ENCODE measurements around the gene TMEM108. TPM values are rescaled to one million over a fixed set of nuclear protein-coding genes. Genes with fewer than 3 reads are reported as not detected.

The TMEM108 gene
- total RNA-seq, 1 experiment from 2014 or later: not detected

DNA sequence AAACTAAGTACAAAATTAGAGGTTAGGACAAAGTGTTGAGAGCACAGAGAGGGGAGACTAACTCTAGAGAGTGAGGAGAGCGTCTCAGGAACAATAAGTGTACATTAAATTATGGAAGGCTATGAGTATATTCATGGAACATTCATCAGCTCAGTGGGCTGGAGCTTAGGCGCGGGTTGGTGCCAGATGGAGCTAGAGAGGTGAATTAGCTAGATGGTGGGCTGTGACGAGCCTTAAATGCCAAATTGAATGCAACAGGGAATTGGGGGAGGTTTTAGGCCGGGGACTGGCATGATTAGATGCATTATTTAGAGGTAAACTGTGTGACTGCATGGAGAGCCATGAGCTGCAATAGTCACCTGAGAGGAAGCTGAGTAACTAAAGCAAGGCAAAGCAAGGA, 97.1 kb downstream of the TMEM108 start (continued):
- TF ChIP-seq, protein P1, sequence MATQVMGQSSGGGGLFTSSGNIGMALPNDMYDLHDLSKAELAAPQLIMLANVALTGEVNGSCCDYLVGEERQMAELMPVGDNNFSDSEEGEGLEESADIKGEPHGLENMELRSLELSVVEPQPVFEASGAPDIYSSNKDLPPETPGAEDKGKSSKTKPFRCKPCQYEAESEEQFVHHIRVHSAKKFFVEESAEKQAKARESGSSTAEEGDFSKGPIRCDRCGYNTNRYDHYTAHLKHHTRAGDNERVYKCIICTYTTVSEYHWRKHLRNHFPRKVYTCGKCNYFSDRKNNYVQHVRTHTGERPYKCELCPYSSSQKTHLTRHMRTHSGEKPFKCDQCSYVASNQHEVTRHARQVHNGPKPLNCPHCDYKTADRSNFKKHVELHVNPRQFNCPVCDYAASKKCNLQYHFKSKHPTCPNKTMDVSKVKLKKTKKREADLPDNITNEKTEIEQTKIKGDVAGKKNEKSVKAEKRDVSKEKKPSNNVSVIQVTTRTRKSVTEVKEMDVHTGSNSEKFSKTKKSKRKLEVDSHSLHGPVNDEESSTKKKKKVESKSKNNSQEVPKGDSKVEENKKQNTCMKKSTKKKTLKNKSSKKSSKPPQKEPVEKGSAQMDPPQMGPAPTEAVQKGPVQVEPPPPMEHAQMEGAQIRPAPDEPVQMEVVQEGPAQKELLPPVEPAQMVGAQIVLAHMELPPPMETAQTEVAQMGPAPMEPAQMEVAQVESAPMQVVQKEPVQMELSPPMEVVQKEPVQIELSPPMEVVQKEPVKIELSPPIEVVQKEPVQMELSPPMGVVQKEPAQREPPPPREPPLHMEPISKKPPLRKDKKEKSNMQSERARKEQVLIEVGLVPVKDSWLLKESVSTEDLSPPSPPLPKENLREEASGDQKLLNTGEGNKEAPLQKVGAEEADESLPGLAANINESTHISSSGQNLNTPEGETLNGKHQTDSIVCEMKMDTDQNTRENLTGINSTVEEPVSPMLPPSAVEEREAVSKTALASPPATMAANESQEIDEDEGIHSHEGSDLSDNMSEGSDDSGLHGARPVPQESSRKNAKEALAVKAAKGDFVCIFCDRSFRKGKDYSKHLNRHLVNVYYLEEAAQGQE (IDR thresholded peaks at IDR 0.05; ENCODE audit: low read depth): no peak

- Histone ChIP-seq H3K79me2 (ENCODE audit: insufficient read depth, low read length) (no peaks in the 10 kb centered on the region), H3K9ac (ENCODE audit: low read length) (no peak overlapping the region), H3K4me1 (ENCODE audit: control insufficient read depth in 1 of 2, insufficient read depth in 2 of 2, low read length in 2 of 2) (no peaks in the 10 kb centered on the region), H4K20me1 (ENCODE audit: insufficient read depth) (no peaks in the 10 kb centered on the region), H3K36me3 (ENCODE audit: control insufficient read depth in 1 of 2, insufficient read depth in 2 of 2, low read length in 2 of 2) (no peaks in the 10 kb centered on the region), H3K27me3 (ENCODE audit: insufficient read depth, low read length) (peaks cover 31% of the 10 kb centered on the region), H3K9me2 (ENCODE audit: insufficient read depth) (no peaks in the 10 kb centered on the region), H2AFZ (ENCODE audit: low read depth, low read length, poor library complexity, severe bottlenecking) (no peak overlapping the region), H3K27ac (ENCODE audit: low read depth, low read length) (no peak overlapping the region), H3K9me3 (ENCODE audit: control insufficient read depth in 1 of 2, insufficient read depth in 1 of 2, low read depth in 1 of 2, low read length in 2 of 2) (no peaks in the 10 kb centered on the region), H3K4me3 (replicated peaks in 1 of 2; ENCODE audit: low read depth in 1 of 2, low read length in 2 of 2) (no peak overlapping the region), H3K4me2 (ENCODE audit: low read length) (no peak overlapping the region)
- ATAC-seq (no peak), DNase-seq (ENCODE audit: low read depth, low spot score) (no peak)
- ChIA-PET RAD21 (ENCODE audit: low non-redundant PET in 1 of 2, low total read pairs in 2 of 2, uncharacterized antibody in 2 of 2, unreplicated experiment in 2 of 2) (no interaction called here), CTCF (no interaction called here), POLR2A (no interaction called here)
- intact Hi-C loops (cut with micrococcal nuclease): no loop called here
- TF ChIP-seq TCF7L2 (IDR thresholded peaks at IDR 0.05; ENCODE audit: borderline replicate concordance, extremely low read depth, insufficient read depth, insufficient read length): no peak
- TF ChIP-seq CBX3 (IDR thresholded peaks at IDR 0.05; ENCODE audit: low read depth): no peak
- TF ChIP-seq SP1 (IDR thresholded peaks at IDR 0.05; ENCODE audit: low read depth): no peak
- TF ChIP-seq MAX (IDR thresholded peaks at IDR 0.05): no peak
- no TSS peak for BruUV-seq (replicated peaks)
These were observed 98.2 kb downstream of the TMEM108 start for GRCh38 chr3:133136114-133137041.
